Measurements from ENCODE around the gene TRAPPC2L.

The TRAPPC2L gene

DNA sequence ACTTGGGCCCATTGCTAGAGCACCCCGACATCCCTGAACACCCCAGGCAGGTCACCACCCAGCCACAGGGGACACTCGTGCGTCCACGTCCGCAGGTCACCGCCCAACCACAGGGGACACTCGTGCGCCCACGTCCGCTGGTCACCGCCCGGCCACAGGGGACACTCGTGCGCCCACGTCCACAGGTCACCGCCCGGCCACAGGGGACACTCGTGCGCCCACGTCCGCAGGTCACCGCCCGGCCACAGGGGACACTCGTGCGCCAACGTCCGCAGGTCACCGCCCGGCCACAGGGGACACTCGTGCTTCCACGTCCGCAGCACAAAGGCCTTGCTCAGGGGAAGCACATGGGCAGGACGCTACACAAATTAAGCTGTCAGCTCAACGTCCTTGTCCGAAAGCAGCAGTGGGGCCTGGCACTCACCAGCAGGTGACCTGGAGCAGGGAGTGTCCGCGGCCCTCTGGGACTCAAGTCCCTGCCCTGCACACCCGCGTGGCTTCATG, 17.8 kb upstream of the TRAPPC2L start:
- DNase-seq (ENCODE audit: low read depth in 2 of 2), result no peak

DNA sequence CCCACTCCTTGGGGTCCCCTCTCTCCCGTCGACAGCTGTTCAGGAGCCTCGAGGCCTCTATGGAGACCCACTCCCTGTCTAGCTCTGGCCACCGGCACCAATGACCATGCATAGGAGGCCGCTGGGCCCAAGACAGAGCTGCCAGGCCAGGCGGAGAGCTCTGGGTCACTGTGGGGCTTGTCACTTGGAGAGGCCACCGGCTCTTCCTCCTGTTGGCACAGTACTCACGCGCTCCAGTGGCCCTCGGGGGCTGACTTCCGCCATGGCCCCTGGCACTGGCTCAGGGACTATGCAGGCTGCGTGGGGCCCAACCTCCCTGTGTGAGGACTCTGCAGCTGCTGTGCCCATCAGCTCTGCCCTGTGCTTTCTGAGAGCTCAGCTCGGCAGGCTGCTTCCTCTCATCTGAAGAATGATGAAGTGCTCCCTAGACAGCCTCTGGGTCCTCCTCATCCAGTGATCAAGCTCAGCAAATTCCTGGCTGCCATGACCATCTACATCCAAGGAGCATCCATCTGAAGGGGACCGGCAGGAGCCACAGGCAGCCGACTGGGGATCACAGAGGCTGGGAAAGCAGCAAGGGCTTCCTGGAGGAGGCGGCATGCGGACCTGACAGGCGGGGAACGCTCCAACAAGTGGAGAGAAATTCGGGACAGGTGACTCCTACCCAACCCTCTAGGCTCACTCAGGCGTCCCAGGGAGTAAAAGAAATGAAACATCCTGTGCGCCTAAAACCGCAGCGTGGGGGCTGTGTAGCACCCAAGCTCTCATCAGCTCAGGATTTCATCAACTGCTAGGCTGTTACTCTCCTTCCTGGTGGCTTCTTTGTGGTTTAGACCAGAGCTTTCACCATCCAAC, 17.0 kb upstream of the TRAPPC2L start:
- no peak for DNase-seq (ENCODE audit: low read depth in 2 of 2)

DNA sequence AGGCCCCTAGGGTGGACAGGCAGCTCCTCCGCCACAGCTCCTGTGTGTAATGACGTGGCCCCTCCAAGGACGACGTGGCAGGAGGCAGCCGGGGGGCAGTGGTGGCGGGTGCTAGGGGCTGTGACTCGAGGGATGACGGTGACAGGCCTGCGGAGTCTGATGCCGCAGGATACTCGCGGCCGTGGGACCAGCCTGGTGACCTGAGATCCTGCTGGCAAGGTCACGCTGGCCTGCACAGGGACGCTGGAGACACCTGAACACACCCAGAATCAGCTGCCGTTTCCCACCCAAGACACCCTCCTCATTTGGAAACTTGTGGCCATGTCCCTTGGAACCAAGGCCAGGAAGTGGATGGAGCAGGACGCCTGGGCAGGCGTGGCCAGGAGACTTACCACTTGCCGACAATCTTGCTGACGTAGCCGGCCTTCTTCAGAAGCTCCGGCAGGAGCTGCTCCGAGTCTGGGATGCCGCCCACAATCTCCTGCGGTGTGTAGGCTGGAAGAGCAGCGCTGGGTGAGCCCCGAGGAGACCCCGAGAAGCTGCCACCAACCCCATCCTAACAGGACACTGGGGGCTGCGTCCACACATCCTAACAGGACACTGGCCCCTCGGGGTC, 16.2 kb upstream of the TRAPPC2L start:
- DNase-seq (ENCODE audit: low read depth in 2 of 2), result no peak

DNA sequence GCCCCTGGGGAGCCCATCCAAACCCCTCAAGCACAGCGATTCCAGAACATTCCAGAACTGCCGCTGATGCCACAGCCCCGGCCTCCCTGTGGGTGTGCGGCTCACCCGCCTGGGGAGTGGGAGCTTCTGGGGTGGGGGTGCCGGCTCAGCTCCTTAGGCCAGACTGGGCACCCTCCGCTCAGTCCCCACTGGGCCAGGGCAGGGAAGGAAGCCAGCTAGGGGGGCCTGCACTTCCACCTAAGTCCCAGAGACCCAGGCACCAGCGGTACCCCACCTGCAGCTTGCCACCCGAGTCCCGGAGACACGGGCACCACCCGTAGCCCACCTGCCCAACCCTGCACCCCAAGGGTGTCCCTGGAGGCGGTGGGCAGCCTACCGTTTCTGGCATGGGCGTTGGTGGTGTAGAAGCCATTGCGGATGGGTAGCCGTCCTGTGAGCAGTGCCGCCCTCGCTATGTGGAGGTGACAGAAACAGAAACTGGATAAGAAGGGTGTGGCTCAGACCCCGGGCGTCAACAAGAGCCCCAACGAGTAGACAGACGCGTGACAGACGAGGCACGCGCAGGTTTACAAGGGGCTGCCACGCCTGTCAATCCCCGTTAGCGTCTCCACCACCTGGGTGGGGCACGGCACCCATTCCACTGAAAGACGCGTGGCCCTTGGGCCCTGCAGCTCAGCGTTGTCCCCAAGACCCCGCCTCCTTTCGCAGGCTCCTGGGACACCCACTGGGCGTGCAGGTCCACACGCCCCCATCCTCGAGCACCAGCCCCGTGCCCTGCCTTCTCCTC, 15.2 kb upstream of the TRAPPC2L start:
- DNase-seq (ENCODE audit: low read depth in 2 of 2), result no peak

DNA sequence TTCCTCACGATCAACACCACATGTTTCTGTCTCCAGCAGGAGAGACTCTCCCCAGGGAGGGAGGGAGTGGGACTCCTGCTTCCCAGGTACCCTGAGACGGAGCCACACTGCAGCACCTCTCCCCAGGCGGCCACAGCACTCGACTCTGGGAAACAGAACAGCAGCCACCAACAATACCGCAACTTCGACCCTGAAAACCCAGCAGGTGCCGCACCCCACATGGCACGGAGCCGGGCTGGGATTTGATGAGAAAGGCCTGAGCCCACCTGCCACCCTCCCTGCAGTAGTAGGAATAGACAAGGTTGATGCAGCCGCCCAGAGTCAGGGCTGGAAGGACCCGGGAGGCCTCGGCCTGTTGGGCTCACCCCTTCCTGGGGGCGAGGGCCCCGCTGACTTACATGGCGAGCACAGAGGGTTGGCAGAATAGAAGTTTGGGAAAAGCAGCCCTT, 14.6 kb upstream of the TRAPPC2L start:
- no peak for DNase-seq (ENCODE audit: low read depth in 2 of 2)

DNA sequence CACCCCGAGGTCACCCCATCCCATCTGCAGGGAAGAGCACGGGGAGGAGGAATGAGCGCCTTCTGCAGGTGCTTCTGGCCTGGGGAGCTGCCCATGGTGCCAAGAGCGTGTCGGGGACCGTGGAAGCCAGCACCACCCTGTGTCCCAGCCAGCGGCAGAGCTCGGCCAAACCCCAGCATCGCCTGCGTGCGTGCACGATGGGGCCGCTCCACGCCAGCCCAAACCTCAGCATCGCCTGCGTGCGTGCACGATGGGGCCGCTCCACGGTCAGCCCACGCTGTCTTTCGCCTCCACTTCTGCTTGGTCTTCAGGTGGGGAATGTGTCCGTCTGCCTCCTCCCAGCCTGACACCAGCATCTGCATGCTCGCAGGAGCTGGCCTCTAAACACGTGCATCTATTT, 14.1 kb upstream of the TRAPPC2L start:
- no peak for DNase-seq (ENCODE audit: low read depth in 2 of 2)

DNA sequence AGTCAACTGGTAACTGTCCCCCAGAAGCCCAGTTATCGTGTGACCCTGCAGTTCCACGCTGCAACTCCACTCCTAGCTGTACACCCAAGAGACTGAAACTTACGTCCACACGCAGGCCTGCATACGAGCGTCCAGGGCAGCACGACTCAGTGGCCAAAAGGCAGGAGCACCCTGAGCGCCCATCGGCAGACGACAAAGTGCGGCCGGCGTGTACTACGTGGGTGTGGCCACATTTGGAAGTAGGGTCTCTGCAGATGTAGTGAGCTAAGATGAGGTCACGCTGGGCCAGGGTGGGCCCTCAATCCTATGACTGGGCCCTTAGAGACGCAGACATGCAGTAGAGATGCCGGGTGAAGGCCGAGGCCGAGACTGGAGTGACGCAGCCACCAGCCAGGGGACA, 13.7 kb upstream of the TRAPPC2L start:
- no peak for DNase-seq (ENCODE audit: low read depth in 2 of 2)

DNA sequence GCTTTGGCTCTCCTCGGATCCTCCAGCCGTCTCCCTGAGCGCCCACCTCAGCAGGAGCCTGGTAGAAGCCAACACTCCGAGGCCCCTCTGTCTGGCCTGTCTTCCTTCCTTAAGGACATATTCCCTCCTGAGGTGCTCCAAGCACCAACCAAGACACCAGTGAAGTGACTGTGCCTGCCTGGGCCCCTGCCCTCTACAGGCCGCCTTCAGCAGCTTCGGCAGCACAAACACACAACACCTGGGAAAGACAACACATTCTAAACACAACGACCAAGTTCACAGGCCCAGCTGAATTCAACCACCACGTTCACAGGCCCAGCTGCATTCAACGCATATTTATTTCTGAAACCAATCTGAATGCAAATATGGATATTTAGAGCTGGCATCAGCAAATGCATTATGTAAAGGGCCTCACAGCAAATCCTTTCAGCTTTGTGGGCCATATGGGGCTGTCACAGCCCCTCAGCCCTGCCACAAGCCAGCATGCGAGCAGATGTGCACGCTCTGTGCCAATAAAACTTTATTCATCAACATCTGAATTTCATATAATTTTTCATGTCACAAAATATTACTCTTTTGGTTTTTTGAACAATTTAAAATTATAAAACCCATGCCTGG, 12.4 kb upstream of the TRAPPC2L start:
- DNase-seq (ENCODE audit: low read depth in 2 of 2), result no peak

DNA sequence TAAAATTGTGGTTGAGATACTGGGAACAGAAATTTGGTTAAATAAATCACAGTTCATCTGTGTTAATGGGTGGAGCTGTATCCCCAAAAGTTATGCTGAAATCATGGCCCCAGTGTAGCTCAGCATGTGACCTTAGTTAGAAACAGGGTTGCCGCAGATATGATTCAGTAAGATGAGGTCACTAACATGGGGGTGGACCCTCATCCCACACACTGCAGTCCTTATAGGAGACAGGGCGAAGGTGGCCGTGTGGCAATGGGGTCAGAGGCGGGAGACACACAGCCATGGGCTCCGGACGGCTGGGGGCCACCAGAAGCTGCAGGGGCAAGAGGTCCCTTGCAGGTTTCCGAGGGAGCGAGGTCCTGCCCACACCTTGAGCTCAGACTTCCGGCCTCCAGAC, 10.8 kb upstream of the TRAPPC2L start:
- no peak for DNase-seq (ENCODE audit: low read depth in 2 of 2)

DNA sequence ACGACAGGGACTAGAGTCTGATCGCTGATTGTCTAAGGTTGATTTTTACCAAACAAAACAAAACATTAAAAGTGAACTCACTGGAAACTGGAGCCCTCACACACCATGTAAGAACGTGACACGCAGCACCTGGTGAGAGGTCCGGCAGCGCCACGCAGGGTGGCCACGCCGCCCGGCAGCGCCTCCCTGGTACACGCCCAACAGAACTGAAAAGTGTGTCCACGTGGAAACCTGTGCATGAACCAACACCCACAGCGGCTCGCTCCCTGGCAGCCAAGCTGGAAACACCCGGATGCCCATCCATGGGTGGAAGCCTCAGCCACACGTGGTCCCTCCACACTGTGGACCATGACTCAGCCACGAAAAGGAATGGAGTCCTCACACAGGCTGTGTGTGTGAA, 9.3 kb upstream of the TRAPPC2L start:
- DNase-seq (ENCODE audit: low read depth in 2 of 2), result no peak

DNA sequence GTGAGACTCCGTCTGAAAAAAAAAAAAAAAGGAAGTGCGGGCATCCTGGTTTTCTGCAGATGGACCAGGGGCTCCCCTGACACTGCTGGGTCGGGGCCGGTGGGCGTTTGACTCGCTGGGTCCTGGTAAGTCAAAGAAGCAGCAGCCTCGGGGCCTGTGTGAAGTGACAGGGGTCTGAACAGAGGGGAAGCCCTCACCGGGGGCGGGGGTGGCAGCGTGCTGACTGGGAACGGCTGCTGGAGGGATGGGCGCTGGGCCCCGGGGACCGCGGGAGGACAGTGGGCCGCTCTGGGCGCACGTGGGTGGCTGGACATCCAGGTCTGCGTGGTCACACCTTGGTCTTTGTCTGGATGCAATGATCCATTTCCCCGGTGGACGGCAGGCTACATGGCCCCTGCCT, 8.4 kb upstream of the TRAPPC2L start:
- no peak for DNase-seq (ENCODE audit: low read depth in 2 of 2)

DNA sequence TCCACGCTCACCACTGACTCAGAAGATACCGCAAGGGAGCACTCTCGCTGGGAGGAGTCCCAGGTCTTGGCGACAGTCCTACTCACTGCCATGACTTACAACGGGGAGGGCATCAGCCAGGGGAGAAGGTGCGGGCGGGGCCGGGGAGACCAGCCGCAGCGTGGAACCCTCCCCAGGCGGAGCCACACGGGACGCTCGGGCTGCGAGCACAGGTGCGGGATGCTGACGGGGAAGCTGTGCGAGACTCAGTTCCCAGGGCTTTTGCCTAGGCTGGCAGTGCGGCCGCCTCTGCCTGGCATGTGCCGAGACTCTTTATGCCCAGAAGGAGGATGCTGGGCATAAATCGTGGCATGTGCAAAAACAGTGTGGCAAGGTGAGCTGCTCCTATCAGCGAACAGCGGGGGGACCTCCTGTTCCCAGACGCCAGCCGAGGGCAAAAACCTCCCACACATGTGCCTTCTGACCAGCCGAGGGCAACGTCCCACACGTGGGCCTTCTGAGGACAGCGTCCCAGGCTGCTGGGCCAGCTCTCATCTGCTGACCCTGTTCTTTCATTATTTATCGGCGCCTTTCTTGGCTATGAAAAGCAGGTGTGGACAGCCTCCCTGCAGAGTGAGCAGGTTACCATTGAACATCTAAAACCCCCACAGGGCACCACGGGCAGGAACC, 6.3 kb upstream of the TRAPPC2L start:
- DNase-seq (ENCODE audit: low read depth in 2 of 2), result no peak

DNA sequence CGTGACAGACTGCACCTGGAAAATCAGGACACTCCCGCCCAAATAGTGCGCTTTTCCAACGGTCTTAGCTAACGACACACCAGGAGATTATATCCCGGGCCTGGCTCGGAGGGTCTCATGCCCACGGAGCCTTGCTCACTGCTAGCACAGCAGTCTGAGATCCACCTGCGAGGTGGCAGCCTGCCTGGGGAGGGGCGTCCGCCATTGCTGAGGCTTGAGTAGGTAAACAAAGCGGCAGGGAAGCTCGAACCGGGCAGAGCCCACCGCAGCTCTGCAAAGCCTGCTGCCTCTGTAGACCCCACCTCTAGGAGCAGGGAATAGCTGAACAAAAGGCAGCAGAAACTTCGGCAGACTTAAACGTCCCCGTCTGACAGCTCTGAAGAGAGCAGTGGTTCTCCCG, 5.3 kb upstream of the TRAPPC2L start:
- no peak for DNase-seq (ENCODE audit: low read depth in 2 of 2)

DNA sequence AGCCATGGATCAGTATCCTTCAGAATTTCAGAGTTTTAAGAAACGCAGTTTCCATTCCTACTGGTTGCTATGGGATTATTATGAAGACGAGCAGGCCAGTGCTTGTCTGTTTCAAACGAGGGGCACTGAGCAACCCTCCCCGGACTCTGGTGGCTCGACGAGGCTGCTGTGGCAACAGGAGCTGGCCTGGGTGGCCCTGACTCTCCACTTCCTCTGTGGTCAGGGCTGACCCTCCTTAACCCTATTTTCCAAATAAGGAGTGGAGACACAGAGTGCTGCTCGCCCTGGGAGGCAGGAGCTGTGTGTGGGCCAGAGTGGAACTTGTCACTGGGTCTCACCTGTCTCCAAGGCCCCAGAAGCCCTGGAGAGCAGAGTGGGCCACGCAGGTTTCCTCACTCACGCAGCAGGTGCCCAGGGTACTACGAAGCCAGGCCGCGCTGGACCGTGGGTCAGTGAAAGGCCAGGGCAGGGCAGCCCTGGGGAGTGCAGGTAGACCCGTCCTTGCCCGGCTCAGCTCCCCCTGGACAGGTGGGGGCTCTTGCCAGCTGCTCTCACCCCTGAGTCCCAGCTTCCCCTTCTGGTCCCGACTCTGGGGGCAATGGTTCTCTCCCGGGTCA, 3.5 kb upstream of the TRAPPC2L start:
- DNase-seq (ENCODE audit: low read depth in 2 of 2), result no peak

DNA sequence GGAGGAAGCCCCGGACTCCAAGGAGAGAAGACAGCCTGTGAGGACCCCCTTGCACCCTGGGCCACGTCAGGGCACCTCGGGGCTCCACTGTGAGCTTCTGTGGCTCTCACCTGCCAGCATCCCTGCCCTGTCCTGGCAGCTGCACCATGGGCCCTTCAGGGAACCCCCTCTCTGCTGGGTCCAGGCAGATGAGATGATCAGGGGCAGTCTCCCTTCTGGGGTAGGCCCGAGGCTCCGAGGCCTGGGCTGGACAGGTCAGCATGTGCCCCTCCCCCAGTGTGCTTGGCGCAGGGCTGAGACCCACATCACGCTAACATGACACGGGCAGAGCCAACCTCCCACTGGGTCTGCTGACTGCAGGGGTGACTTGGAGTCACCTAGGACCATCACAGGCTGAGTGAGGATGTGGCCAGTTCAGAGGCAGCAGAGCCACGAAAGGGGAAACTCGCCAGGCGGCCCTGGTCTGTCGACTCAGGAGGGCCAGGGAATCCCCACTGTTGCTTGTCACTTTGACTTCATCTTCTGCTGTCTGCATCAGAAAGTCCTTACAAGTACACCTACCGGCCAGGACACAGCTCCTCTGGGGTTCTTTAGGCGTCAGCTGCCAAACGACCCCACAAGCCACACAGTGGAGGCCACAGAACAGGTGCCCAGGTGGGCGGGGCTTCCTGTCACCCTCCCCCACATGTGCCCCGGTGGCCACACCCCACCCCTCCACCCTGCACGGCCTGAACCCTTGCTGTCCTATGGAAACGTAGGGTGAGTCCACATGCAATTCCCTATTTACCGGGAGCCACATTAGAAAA, 2.4 kb upstream of the TRAPPC2L start:
- DNase-seq (ENCODE audit: low read depth in 2 of 2), result peak in 1 of 2 donors; percentile 19

DNA sequence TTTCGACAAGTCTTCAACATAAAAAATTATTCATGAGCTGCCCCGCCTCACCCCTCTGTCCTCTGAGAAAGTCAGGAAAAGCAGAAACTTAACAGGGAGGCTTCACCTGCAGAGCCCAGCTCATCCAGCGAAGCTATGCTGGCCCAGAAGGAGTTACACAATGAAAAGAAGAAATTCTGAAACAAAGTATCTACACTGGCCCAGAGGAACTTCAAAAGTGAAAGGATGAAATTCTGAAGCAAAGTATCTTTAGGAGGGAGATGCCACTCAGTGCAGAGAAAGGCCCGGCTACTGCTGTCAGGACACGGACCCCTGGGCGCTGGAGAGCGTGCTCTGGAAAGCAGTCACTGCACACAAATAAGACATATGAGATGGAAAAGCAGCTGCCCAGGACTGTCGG, 1.8 kb upstream of the TRAPPC2L start:
- no peak for DNase-seq (ENCODE audit: low read depth in 2 of 2)

DNA sequence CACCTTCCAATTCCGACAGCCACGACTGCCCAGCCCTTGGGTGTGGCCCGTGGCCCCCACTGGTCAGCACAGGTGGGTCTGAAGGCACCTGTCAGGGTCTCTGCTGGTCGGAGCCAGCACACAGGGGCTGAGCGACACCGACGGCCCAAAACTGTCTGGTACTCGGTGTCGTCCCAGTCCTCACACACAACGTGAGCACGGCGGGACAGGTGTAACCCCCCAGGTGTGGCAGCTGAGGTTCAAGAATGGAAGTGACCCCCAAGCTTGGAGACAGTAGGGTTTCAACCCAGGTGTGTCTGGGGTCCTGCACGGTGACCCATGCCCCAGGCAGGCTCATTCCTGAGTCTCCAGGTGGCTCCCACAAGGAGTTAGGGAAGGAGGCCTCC, 1.2 kb upstream of the TRAPPC2L start:
- no peak for DNase-seq (ENCODE audit: low read depth in 2 of 2)

DNA sequence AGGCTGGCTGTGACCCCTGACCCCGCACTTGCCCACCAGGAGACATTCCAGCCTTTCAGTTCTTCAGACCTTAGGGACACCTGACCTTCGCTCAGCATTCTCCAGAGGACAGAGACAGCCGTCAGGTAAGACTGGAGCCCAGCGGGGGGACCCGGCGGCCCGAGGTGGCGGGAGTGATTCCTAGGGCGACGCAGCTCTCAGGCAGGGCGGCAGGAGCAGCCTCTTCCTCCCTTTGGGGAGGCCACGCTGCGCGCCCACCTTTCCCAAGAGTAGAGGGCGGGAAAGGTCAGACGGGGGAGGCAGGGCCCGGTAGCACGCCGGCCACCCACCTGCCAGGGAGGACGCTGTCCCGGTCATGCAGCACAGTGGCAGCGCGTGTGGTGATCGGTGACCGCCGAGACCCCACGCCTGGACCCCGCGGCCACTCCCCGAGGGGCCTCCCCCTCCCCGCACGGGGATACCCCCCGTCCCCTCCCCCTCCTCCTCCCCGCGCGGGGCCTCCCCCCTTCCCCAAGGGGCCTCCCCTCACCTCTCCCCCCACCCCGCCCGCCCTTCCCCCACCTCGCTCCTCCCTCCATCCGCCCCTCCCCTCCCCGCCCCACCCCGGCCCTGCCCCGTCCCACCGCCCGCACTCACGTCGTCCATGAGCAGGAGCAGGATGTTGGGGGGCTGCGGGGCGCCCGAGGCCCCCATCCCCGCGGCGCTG, 652 bp upstream of the TRAPPC2L start:
- no peak for DNase-seq (ENCODE audit: low read depth in 2 of 2)

DNA sequence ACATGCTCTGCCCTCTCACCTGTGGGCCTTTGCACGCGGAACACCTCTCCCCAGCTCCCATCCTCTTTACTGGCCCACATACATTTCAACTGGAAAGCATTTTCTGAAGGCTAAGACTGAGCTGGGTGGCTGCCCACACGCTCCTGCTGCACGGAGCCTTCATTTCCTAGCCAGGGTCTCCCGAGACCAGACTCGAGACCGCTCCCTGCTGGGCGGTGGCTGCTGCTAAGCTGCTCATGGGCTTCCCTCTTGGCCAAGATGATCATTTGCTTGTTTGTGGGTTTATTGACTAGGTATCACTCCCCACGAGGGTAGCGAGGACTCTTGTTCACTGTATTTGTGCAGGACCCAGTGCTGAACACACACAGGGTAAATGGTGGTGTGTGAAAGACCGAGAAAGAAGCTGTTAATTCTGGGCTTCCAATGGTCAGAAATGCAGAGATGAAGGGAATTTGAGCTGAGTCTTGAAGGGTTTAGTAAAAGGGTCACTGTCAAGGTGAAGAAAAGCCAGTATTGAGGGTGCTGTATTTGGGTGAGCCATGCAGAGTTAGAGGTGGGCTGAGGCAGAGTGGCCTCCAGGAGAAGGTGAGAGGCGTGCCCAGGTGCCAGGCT, 907 bp downstream of the TRAPPC2L start:
- peak; percentile 59 to 62 for DNase-seq (ENCODE audit: low read depth in 2 of 2)
